ENCODE data around the gene SULF2.

GRCh38 chr20:47810116-47810677 is 24.9 kb upstream of the SULF2 start:
- TF ChIP-seq CTCF (conservative IDR thresholded peaks at IDR 0.05; ENCODE audit: low read depth, low read length), result no peak
- no peak for TF ChIP-seq EZH2 (IDR thresholded peaks at IDR 0.05; ENCODE audit: borderline replicate concordance, low read depth, low read length, poor library complexity, severe bottlenecking)
